Tibial nerve (tissue), 4 donors: ENCODE data around the gene C1orf226. TPM values are rescaled to one million over a fixed set of nuclear protein-coding genes. Genes with fewer than 3 reads are reported as not detected.
A peak's percentile ranks its signal among the peaks of the same experiment; 100 is the strongest.

ENCODE experiments used
- DNase-seq, 2 donors: peaks; one replicate each; pipeline ENCODE4 v3.0.0-alpha.2; 2019; ENCODE audit warnings: low spot score in 2 of 2
- H3K27ac ChIP-seq, 4 donors: fragments of 200-600 bp; sonication (generic) in 3 of 4; one replicate each; pipeline ENCODE4 v1.5.1; 2017 to 2019; ENCODE audit warnings: mild to moderate bottlenecking in 1 of 4
- H3K27me3 ChIP-seq, 2 donors: fragments of 200-600 bp; sonication (generic) in 1 of 2; one replicate each; pipeline versions ENCODE4 v1.5.1 to v1.6.0; 2017 to 2019
- H3K36me3 ChIP-seq, 3 donors: fragments of 200-600 bp; sonication (generic); one replicate each; pipeline ENCODE4 v1.5.1; 2018 to 2019
- H3K4me1 ChIP-seq, 4 donors: fragments of 200-600 bp; sonication (generic) in 3 of 4; one replicate each; pipeline ENCODE4 v1.5.1; 2017 to 2019
- H3K4me3 ChIP-seq, 4 donors: fragments of 200-600 bp; sonication (generic) in 3 of 4; one replicate each; pipeline ENCODE4 v1.5.1; 2017 to 2019; ENCODE audit warnings: mild to moderate bottlenecking in 1 of 4, moderate library complexity in 1 of 4
- H3K9me3 ChIP-seq, 4 donors: fragments of 200-600 bp; sonication (generic) in 3 of 4; one replicate each; pipeline ENCODE4 v1.5.1; 2017 to 2019
- CTCF ChIP-seq, 5 experiments: fragments of 200-600 bp in 3 of 5; fragments of 450-650 bp in 2 of 5; sonication (generic) in 3 of 5; IDR thresholded peaks; one replicate each; pipeline ENCODE4 v1.5.1; 2016 to 2019; ENCODE audit warnings: antibody characterized with exemption in 5 of 5, mild to moderate bottlenecking in 3 of 5, moderate library complexity in 2 of 5
- EP300 ChIP-seq, 2 donors: sonication (generic); formaldehyde crosslinking; IDR thresholded peaks; one replicate each; pipeline ENCODE4 v1.6.1; 2017; ENCODE audit warnings: antibody characterized with exemption in 2 of 2, mild to moderate bottlenecking in 1 of 2
- POLR2A ChIP-seq, 2 donors: fragments of 450-650 bp; IDR thresholded peaks; one replicate each; pipeline ENCODE4 v1.6.1; 2017; ENCODE audit warnings: antibody characterized with exemption in 2 of 2, mild to moderate bottlenecking in 2 of 2, moderate library complexity in 2 of 2
- WGBS, 2 donors: methylation state at CpG; one replicate each; pipeline ENCODE4 v1.1.5; 2018; 5-methylcytosine and 5-hydroxymethylcytosine counted together
- total RNA-seq, 4 donors: library from RNA; depleted of rRNA; stranded (reverse); fragments of >200 nt; gene quantifications; one replicate each; pipeline ENCODE4 v1.1.0, GENCODE V29; 2016

C1orf226 gene
- total RNA-seq, 4 donors from 2014 or later: 2.9 to 8.0 (median 4.7) TPM

- 94 to 95% methylated on average over 10 of the region's 10 CpGs for WGBS, 2 donors
- DNase-seq: no peak
- Histone ChIP-seq H3K4me3 (no peak overlapping the region), H3K9me3 (no peaks in the 10 kb centered on the region), H3K27me3 (no peaks in the 10 kb centered on the region), H3K36me3 (peaks cover 0 to 14% (median 0%) of the 10 kb centered on the region in 3 donors), H3K27ac (no peak overlapping the region), H3K4me1 (no peaks in the 10 kb centered on the region)
- TF ChIP-seq POLR2A (IDR thresholded peaks at IDR 0.05) (no peak), CTCF (IDR thresholded peaks at IDR 0.05) (no peak), EP300 (IDR thresholded peaks at IDR 0.05) (no peak)
These were observed 16.1 kb upstream of the C1orf226 start for GRCh38 chr1:162365284-162366020.

GRCh38 chr1:162366149-162366548 is 15.4 kb upstream of the C1orf226 start:
- Histone ChIP-seq H3K4me3 (no peak overlapping the region), H3K36me3 (peaks cover 0 to 14% (median 0%) of the 10 kb centered on the region in 3 donors), H3K4me1 (no peaks in the 10 kb centered on the region), H3K27ac (no peak overlapping the region), H3K27me3 (no peaks in the 10 kb centered on the region), H3K9me3 (no peaks in the 10 kb centered on the region)
- WGBS, 2 donors: 50 to 56% methylated on average over 4 of the region's 4 CpGs
- TF ChIP-seq CTCF (IDR thresholded peaks at IDR 0.05) (no peak), POLR2A (IDR thresholded peaks at IDR 0.05) (no peak), EP300 (IDR thresholded peaks at IDR 0.05) (no peak)
- no peak for DNase-seq

GRCh38 chr1:162366671-162367070 is 14.9 kb upstream of the C1orf226 start:
- no peaks in the 10 kb centered on the region for H3K27me3 ChIP-seq
- no peaks in the 10 kb centered on the region for H3K9me3 ChIP-seq
- peak overlapping the region in 1 of 4 donors; percentile 62 for H3K27ac ChIP-seq
- H3K4me3 ChIP-seq: peak overlapping the region in 1 of 4 donors; percentile 51
- peaks cover 0 to 3% (median 0%) of the 10 kb centered on the region in 4 donors for H3K4me1 ChIP-seq
- no peak for DNase-seq
- TF ChIP-seq CTCF (IDR thresholded peaks at IDR 0.05) (no peak), POLR2A (IDR thresholded peaks at IDR 0.05) (no peak), EP300 (IDR thresholded peaks at IDR 0.05) (no peak)
- peaks cover 0 to 14% (median 0%) of the 10 kb centered on the region in 3 donors for H3K36me3 ChIP-seq
- WGBS, 2 donors: 90 to 91% methylated on average over 9 of the region's 9 CpGs

- DNase-seq: no peak
- Histone ChIP-seq H3K4me3 (peak overlapping the region in 1 of 4 donors; percentile 51), H3K4me1 (peaks cover 0 to 7% (median 0%) of the 10 kb centered on the region in 4 donors), H3K27me3 (no peaks in the 10 kb centered on the region), H3K9me3 (no peaks in the 10 kb centered on the region), H3K36me3 (peaks cover 0 to 14% (median 0%) of the 10 kb centered on the region in 3 donors), H3K27ac (peak overlapping the region in 1 of 4 donors; percentile 62)
- 90 to 93% methylated on average over 32 to 35 of the region's 36 CpGs for WGBS, 2 donors
- TF ChIP-seq EP300 (IDR thresholded peaks at IDR 0.05) (no peak), CTCF (IDR thresholded peaks at IDR 0.05) (no peak), POLR2A (IDR thresholded peaks at IDR 0.05) (no peak)
These were observed 14.5 kb upstream of the C1orf226 start for GRCh38 chr1:162367073-162367472.

- no peaks in the 10 kb centered on the region for H3K27me3 ChIP-seq
- H3K4me1 ChIP-seq: peaks cover 0 to 10% (median 0%) of the 10 kb centered on the region in 4 donors
- no peak for DNase-seq
- H3K27ac ChIP-seq: no peak overlapping the region
- no peaks in the 10 kb centered on the region for H3K9me3 ChIP-seq
- WGBS, 2 donors: 92 to 93% methylated on average over 10 of the region's 10 CpGs
- H3K4me3 ChIP-seq: peak overlapping the region in 1 of 4 donors; percentile 51
- TF ChIP-seq CTCF (IDR thresholded peaks at IDR 0.05) (no peak), POLR2A (IDR thresholded peaks at IDR 0.05) (no peak), EP300 (IDR thresholded peaks at IDR 0.05) (no peak)
- peaks cover 0 to 14% (median 0%) of the 10 kb centered on the region in 3 donors for H3K36me3 ChIP-seq
These were observed 13.8 kb upstream of the C1orf226 start for GRCh38 chr1:162367772-162368171.
